Lung microvascular endothelial cell (primary cell): ENCODE measurements around the gene SLC66A1. TPM values are rescaled to one million over a fixed set of nuclear protein-coding genes. Genes with fewer than 3 reads are reported as not detected.
A peak's percentile ranks its signal among the peaks of the same experiment; 100 is the strongest.
"Not testable (repeated sequence)": the region's sequence is repeated elsewhere in the genome, so short reads cannot be mapped to it uniquely, and the experiment has no call there.

Source experiments
- DNase-seq, 2 donors: peaks; one replicate each; pipeline versions ENCODE4 v3.0.0 to v3.0.0-alpha.2; 2010; ENCODE audit warnings: low read depth in 2 of 2
- total RNA-seq: library from RNA; depleted of rRNA; stranded (reverse); fragments of >200 nt; gene quantifications from 2 replicates; pipeline ENCODE4 v1.2.1, GENCODE V29; 2014

The SLC66A1 gene, protein sequence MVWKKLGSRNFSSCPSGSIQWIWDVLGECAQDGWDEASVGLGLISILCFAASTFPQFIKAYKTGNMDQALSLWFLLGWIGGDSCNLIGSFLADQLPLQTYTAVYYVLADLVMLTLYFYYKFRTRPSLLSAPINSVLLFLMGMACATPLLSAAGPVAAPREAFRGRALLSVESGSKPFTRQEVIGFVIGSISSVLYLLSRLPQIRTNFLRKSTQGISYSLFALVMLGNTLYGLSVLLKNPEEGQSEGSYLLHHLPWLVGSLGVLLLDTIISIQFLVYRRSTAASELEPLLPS
- total RNA-seq: 10.7 and 12.3 TPM in 2 replicates

DNA sequence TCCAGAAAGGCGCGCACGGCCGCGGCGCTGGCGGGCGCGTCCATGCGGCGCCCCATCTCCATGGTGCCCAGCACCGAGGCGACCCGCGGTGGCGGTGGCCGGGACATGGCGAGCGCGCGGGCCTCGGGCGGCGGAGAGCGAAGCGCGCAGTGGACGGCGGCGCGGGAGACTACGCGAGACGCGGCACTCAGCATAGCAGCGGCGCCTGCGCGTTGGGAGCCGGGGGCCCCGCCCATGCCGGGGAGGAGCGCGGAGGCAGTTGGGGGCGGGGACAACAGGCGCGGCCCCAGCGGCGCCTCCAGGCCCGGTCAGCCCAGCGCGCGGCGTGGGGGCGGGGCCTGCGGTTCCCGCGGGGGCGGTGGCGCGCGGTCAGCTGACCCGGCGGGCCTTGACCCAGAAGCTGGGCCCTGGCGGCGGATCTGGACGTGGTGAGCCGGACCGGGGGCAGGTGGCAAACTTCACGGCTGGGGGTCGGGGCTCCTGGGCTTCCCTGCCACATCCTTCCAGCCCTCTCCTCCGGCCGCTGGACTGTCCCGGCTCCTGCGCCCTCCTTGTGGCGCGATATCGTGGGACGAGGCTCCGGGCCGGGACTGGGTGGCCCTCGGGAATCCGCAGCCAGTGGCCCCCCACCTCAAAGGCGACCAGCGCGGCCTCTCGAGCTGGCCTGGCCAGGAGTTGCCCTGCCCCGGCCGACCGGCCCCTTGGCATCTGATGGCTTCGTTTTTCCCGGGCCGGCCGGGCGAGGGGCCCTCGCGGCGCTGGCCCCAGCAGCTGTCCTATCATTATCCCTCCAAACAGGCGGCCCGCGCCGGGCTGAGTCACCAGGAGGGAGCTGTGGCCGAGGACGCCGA lies at the start of gene SLC66A1, which contains the start of gene AKR7A2:
SLC66A1 (plus strand) TSS at position 396 of the 851 bp plus-strand sequence. CDS start 5,352 bp downstream, outside the sequence.
AKR7A2 (minus strand) TSS at position 214 of the 851 bp plus-strand sequence; CDS start at position 194, 20 bp downstream.
- peak; percentile 96 to 97 for DNase-seq

DNA sequence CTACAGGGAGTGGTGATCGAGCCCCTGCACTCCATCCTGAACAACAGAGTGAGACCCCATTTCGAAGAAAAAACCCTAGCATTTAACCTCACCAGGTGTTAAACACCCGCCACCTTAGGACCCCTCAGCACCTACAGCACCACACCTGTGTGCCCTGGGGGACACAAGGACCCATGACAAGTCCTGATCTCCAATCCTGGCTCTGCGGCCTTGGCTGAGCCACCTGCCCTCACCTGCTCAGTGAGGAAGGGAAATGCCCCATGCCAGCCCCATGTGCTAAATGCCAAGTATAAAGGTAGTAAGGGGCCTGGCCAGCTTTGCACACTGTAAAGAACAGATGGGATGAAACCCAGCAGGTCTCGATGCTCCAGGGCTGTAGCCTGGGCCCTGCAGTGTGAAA lies 49.4 kb upstream of the SLC66A1 start:
- DNase-seq: no peak

DNA sequence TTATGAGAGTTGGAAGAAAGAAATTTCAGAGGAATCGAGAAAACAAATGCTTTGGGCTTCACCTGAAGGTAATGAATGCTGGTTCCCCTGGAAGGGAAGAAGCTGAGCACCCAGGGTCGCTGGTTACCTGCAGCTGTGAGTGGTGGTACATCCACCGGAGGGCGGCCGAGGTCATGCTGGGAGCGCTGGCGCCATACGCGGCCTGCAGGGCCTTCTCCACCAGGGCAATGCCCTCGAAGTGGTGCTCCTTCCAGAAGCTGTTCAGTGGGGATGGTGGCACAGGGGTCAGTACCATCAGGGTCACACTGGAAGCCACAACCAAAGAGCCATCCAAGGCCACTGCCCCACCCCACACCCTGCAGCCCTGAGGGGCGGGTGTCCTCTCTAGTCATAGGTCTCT lies 43.7 kb upstream of the SLC66A1 start:
- no peak for DNase-seq

DNA sequence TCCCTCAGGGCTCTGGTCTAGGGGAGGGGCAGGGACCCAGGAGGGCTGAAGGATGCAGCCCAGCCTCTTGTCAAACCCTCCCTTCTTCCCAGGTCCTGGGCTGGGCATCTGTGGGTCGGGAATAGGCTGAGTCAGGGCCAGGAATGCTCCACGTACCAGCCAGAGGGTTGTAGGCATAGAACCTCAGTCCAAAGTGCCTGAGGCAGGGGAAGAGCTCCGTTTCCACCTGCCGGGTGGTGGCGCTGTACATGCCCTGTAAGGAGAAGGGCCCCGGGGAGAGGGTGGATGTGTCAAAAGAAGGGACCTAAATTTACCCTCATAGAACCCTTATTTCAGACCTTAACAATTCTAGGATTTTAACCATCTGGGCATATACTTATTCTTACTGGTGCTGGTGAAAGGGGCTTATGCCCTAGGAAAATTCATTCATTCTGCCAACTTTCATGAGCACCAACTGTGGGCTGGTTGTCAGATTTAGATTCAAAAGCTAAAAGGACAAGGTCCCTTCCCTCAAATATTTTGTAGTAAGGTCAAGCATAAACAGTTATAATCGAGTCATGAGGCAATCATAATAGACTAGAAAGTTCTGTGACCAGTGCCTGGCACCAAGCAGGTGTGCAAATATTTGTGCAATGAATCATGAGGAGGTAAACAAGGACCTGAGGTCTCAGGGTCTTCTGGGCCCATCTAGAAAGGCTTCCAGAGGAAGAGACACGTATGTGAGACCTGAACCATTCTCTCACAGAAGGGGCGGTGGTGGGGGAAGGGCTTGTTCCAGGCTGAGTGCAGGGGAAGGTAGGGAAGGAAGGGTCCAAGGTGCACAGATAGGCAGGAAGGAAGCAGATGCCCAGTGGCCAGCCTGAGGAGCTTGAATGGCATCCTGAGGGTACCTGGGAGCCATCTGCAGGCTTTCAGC lies 42.4 kb upstream of the SLC66A1 start:
- DNase-seq: peak in 1 of 2 donors; percentile 25

DNA sequence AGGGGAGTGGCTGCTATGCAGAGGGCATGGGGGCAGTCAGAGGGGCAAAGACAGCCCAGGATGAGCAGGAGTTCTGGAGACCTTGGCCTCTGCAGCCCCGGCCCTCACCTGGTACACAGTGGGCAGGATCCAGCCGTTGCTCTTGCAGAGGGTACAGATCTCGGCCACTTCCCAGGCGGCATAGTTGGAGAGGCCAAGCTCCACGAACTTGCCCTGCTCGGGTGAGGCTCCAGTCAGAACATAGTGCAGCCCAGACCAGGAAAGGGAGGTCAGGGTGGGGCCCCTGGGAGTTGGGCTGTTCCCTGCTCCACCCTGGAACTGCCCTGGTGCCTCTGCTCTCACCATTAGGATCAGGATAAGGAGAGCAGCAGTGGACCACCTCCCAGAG lies 41.8 kb upstream of the SLC66A1 start:
- not testable (repeated sequence) for DNase-seq

DNA sequence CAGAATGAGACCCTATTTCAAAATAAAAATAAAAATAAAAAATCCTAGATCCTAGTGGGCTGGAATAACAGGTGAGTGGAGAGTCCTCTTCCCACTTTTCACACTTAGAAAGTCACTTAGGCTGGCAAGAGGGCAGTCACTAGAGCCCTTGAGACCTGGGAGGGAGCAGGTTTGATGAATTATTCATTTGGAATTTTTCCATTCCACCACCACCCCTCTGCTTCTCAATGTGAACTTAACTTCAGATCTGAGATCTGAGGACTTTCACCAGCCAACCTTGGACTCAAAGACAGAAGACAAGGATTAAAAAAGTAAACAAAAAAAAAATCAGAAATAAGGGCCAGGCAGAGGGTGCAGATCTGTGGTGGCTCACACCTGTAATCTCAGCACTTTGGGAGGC lies 40.1 kb upstream of the SLC66A1 start:
- no peak for DNase-seq

DNA sequence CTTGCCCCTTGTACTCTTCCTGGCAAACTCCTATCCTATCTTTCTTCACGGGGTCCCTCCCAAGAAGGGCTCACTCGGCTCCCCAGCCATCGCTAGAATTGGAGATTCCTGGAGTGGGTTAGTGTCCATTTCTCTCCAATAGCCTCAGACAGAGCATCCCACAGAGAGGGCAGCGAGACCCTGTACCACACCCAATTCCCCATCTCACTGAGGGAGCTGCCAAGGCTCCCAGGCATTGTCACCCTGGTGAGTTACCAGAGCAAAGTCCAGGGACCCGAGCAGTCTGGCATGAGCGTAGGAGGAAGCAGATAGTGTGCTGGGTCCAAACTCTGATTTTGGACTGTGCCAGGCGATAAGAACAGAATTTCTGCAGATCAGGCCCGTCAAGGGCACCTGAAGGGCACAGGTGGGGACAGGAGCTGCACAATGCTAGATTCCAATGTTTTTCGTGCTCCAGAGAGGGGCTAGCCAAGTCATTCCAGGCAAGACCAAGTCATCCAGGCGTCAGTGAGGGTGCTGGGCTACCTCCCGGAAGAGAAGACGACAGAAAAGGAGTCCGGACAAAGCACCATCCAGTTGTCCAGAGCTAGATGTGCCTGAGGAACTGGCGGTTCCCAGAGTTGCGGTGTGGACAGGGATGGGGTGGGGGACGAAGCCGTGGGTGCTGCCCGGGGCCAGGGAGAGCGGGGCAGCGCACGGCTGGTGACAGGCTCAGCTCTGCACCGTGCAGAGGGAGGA lies 38.9 kb upstream of the SLC66A1 start:
- no peak for DNase-seq

DNA sequence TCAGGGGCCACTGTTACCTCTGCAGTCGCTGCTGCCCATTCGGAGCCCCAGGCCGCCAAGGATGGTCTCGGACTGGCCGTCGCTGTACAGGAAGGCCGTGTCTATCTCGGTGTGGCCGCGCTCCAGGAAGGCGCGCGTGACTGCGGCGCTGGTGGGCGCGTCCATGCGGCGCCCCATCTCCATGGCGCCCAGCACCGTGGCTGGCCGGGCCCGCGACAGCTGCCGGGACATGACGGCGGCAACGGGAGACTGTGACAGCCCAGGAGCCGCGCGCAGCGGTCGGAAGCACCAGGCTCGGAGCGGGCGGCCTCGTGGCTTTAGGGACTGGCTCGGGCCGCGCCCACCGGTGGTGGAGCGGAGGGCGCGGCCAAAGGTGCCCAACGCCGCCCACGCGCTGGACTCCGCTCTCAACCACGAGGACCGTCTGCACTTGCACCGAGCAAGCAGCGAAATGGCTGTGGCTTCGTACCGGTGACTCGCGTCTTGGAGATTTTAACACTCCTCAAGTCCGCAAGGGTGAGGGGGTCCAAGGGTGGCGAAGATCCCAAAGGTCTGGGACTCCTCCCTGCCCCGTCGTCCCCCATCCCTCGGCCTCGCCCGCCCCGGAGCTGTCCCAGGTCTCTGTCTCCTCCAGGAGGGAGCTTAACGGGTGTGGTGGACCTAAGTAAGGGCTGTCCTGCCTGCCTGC lies 38.1 kb upstream of the SLC66A1 start:
- not testable (repeated sequence) for DNase-seq

DNA sequence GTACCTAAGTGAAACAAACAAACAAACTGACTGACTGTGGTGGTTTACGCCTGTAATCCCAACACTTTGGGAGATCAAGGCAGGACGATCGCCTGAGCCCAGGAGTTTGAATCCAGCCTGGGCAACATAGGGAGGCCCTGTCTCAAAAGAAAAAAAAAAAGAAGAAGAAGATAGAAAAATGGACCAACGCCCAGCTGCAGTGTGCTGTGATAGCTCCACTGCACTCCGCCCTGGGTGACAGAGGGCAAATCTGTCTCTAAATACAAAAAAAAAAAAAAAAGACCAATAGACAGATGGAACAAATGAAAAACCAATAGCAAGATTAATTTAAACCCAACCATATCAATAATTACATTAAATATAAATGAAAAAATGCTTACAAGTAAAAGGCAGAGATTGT lies 37.5 kb upstream of the SLC66A1 start:
- DNase-seq: no peak

DNA sequence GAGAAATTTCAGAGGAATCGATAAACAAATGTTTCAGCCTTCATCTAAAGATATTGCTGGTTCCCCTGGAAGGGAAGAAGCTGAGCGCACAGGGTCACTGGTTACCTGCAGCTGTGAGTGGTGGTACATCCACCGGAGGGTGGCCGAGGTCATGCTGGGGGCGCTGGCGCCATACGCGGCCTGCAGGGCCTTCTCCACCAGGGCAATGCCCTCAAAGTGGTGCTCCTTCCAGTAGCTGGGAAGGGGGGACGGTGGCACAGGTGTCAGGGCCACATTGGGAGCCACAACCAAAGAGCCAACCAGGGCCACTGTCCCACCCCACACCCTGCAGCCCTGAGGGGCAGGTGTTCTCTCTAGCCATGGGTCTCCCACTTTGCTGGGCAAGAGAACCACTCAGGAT lies 28.2 kb upstream of the SLC66A1 start:
- DNase-seq: no peak

DNA sequence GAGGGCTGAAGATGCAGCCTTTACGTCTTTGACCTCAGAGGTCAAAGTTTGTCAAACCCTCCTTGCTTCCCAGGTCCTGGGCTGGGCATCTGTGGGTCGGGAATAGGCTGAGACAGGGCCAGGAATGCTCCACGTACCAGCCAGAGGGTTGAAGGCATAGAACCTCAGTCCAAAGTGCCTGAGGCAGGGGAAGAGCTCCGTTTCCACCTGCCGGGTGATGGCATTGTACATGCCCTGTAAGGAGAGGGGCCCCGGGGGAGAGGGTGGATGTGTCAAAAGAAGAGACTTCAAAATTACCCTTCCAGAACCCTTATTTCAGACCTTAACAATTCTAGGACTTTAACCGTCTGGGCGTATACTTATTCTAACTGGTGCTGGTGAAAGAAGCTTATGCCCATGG lies 27.2 kb upstream of the SLC66A1 start:
- no peak for DNase-seq

DNA sequence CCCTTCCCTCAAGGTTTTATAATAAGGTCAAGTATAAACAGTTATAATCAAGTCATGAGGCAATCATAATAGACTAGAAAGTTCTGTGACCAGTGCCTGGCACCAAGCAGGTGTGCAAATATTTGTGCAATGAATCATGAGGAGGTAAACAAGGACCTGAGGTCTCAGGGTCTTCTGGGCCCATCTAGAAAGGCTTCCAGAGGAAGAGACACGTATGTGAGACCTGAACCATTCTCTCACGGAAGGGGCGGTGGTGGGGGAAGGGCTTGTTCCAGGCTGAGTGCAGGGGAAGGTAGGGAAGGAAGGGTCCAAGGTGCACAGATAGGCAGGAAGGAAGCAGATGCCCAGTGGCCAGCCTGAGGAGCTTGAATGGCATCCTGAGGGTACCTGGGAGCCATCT lies 26.8 kb upstream of the SLC66A1 start:
- not testable (repeated sequence) for DNase-seq

DNA sequence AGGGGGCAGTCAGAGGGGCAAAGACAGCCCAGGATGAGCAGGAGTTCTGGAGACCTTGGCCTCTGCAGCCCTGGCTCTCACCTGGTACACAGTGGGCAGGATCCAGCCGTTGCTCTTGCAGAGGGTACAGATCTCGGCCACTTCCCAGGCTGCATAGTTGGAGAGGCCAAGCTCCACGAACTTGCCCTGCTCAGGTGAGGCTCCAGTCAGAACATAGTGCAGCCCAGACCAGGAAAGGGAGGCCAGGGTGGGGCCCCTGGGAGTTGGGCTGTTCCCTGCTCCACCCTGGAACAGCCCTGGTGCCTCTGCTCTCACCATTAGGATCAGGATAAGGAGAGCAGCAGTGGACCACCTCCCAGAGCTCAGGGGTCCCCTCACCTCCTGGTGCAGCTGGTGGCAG lies 26.3 kb upstream of the SLC66A1 start:
- DNase-seq: not testable (repeated sequence)

DNA sequence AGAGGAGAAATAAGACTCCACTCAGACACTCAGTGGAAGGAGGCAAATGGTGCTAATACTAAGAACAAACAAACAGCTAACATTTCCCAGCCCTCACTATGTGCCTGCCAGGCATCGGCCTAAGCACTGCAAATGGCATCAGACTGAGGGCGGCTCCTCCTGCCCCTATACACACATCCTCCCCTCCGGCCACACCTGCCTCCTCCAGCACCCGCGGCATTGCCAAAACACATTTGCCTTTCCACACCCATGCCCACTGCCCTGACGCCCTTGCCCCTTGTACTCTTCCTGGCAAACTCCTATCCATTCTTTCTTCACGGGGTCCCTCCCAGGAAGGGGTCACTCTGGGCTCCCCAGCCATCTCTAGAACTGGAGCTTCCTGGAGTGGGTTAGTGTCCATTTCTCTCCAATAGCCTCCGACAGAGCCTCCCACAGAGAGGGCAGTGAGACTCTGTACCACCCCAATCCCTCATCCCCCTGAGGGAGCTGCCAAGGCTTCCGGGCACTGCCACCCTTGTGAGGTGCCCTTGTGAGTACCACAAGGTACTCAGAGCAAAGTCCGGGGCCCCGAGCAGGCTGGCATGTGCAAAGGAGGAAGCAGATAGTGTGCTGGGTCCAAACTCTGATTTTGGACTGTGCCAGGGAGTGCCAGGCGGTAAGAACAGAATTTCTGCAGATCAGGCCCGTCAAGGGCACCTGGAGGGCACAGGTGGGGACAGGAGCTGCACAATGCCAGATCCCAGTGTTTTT lies 24.5 kb upstream of the SLC66A1 start:
- no peak for DNase-seq

DNA sequence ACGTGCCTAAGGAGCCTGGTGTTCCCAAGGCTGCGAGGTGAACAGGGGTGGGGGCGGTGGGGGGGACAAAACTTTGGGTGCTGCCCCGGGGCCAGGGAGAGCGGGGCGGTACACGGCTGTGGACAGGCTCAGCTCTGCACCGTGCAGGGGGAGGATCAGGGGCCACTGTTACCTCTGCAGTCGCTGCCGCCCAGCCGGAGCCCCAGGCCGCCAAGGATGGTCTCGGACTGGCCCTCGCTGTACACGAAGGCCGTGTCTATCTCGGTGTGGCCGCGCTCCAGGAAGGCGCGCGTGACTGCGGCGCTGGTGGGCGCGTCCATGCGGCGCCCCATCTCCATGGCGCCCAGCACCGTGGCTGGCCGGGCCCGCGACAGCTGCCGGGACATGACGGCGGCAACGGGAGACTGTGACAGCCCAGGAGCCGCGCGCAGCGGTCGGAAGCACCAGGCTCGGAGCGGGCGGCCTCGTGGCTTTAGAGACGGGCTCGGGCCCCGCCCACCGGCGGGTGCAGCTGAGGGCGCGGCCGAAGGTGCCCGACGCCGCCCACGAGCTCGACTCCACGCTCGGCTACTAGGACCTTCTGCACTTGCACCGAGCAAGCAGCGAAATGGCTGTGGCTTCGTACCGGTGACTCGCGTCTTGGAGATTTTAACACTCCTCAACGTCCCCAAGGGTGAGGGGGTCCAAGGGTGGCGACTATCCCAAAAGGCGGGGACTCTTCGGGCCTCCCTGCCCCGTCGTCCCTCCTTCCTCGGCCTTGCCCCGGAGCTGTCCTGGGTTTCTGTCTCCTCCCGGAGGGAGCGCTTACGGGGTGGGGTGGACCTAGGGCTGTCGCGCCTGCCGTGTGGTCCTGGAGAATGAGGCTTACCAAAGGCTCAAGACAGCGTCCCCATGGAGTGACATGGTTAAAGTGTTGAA lies 23.5 kb upstream of the SLC66A1 start, which contains the start of gene AKR7A3:
AKR7A3 (minus strand) TSS at position 447 of the 918 bp plus-strand sequence; CDS start at position 386, 61 bp downstream.
- peak; percentile 14 to 17 for DNase-seq

DNA sequence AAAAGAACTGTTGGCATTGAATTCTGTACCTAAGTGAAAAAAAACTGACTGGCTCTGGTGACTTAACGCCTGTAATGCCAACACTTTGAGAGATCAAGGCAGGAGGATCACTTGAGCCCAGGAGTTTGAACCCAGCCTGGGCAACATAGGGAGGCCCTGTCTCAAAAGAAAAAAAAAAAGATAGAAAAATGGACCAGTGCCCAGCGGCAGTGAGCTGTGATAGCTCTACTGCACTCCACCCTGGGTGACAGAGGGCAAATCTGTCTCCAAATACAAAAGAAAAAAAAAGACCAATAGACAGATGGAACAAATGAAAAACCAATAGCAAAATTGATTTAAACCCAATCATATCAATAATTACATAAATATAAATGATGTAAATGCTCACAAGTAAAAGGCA lies 22.9 kb upstream of the SLC66A1 start:
- no peak for DNase-seq

DNA sequence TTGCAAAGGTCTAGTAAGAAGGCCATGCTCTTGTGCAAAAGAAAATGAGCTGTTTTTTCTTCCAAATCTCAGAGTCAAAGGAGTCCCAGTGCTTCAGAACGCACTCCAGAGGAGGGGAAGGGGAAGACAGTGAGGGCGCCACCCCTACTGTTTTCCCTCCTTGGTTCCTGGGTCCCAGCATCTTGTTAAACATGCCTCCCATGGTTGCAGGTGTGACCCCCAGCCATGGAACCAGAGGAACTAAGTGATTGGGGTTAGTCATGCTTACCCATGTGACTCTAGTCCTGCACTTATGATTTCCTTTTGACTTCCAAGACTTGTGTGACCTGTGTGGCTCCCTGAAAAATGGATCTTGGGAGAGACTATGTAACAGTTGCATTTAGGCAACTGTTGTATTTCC lies 17.5 kb upstream of the SLC66A1 start:
- no peak for DNase-seq

DNA sequence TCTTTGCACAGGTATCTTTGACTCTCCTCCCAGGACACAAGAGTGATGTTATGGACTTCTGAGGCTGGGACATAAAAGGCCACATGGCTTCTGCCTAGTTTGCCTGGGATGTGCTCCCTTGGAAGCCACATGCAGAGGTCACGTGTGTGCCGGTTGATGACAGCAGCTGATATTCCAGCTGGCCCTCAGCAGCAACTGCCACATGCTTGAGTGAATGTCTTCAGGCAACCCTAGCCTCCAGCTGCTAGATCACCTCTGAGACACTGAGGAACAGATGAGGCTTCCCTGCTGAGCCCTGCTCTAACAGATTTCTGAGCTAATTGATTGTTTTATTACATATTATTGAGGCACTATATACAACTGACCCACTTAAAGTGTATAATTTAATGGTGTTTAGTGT lies 11.9 kb upstream of the SLC66A1 start:
- no peak for DNase-seq
